ENCODE data around the gene PRKACA.

DNA sequence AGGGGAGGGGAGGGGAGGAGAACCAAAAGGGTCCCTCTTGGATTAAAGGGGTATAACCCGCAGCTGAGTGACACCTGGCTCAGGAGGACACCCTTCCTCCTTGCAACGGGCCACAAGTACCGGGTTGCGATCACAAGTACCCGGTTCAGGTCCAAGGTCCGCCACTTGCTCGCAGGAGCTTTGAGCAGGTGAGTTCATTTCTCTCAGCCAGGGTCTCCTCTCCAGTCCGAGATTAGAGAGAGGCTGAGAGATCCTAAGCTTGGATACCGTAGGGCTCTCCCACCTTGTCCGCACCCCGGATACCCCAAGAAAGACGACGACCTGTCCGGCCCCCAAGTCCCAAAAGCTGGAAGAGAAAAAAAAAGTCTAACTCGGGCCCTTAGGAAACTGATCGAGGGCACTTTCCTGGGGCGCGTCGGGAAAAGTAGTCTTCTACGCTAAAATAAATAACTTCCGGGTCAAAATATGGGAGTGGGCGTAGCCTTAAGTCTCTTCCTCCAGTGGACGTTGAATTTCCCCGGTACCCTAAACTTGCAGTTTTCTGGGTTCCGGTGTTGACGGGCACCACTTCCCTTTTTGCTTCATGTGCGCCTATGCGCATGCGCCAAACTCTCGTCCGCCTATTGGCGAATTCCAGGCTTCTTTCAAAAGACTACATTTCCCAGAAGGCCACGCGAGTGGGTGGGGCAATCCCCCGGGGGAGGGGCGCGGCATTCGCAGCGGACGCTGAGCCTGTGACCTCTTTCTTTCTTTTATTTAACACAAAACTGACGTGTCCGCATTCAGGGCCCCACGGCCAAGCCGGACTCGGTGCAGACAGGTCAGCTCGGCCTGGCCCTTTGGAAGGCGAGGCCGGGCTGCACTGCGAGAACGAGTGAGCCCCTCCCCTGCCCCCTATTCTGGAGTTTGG lies 36.4 kb downstream of the PRKACA start:
- no peak for TF ChIP-seq FOXP2 (optimal IDR thresholded peaks at IDR 0.05; ENCODE audit: control extremely low read depth, extremely low read length, insufficient read depth)
- no peak for TF ChIP-seq EZH2 (IDR thresholded peaks at IDR 0.05)
